IPS-20b (cell line): ENCODE data around the gene TFF3.

Source experiments
- H3K27ac ChIP-seq: one replicate; pipeline ENCODE4 v1.5.1; 2013; ENCODE audit warnings: low read length
- H3K27me3 ChIP-seq: 2 replicates; pipeline ENCODE4 v1.6.1; 2013; ENCODE audit warnings: mild to moderate bottlenecking, low read length, inconsistent platforms; ENCODE audit not compliant: insufficient read depth
- H3K36me3 ChIP-seq: 2 replicates; pipeline ENCODE4 v1.6.1; 2013; ENCODE audit warnings: low read depth, mild to moderate bottlenecking, inconsistent platforms, low read length, moderate library complexity; ENCODE audit not compliant: insufficient read depth
- H3K4me1 ChIP-seq: 2 replicates; pipeline ENCODE4 v1.6.1; 2013; ENCODE audit warnings: mild to moderate bottlenecking, control low read depth, inconsistent platforms, low read length, moderate library complexity; ENCODE audit not compliant: insufficient read depth
- H3K4me3 ChIP-seq: 2 replicates; pipeline ENCODE4 v1.5.1; 2013; ENCODE audit warnings: mild to moderate bottlenecking, low read length, inconsistent platforms
- H3K9ac ChIP-seq: 2 replicates; pipeline ENCODE4 v1.6.1; 2013; ENCODE audit warnings: low read depth, mild to moderate bottlenecking, inconsistent platforms, low read length, moderate library complexity
- H3K9me3 ChIP-seq: 2 replicates; pipeline ENCODE4 v1.6.1; 2013; ENCODE audit warnings: mild to moderate bottlenecking, low read depth, low read length, inconsistent platforms; ENCODE audit not compliant: insufficient read depth

TFF3 gene

GRCh38 chr21:42317341-42317741, 2.1 kb upstream of the TFF3 start:
- no peaks in the 10 kb centered on the region for H3K36me3 ChIP-seq
- no peak overlapping the region for H3K9ac ChIP-seq
- no peak overlapping the region for H3K4me3 ChIP-seq
- no peaks in the 10 kb centered on the region for H3K27me3 ChIP-seq
- peaks cover 6% of the 10 kb centered on the region for H3K4me1 ChIP-seq
- H3K9me3 ChIP-seq: no peaks in the 10 kb centered on the region
- no peak overlapping the region for H3K27ac ChIP-seq

DNA sequence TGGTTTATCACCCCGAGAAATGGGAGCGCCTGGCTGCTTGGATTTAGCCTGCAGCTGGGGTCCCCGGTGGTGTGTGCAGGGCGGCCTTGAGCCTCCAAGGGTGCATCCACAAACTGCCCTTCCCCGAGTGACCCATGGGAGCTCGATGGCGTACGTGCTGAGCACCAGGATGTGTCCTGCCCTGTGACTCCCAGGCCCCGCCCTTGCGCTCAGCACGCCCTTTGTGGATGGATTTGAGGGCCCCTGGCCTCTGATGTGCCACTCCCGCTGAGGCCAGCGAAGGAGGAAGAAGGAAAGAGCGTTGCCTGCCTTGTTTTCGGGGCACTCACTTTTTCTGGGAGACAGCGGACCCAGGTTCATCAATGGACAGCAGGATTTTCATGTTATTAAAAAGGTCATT, 1.7 kb upstream of the TFF3 start:
- Histone ChIP-seq H3K9ac (no peak overlapping the region), H3K36me3 (no peaks in the 10 kb centered on the region), H3K27ac (no peak overlapping the region), H3K27me3 (no peaks in the 10 kb centered on the region; the same call in 1 of the 2 replicates), H3K4me1 (peaks cover 6% of the 10 kb centered on the region), H3K9me3 (no peaks in the 10 kb centered on the region), H3K4me3 (no peak overlapping the region)

GRCh38 chr21:42314616-42315295, 453 bp downstream of the TFF3 start:
- Histone ChIP-seq H3K9me3 (no peaks in the 10 kb centered on the region), H3K27ac (no peak overlapping the region), H3K4me3 (no peak overlapping the region), H3K4me1 (peaks cover 6% of the 10 kb centered on the region), H3K9ac (no peak overlapping the region), H3K27me3 (peaks cover 12% of the 10 kb centered on the region), H3K36me3 (no peaks in the 10 kb centered on the region)

DNA sequence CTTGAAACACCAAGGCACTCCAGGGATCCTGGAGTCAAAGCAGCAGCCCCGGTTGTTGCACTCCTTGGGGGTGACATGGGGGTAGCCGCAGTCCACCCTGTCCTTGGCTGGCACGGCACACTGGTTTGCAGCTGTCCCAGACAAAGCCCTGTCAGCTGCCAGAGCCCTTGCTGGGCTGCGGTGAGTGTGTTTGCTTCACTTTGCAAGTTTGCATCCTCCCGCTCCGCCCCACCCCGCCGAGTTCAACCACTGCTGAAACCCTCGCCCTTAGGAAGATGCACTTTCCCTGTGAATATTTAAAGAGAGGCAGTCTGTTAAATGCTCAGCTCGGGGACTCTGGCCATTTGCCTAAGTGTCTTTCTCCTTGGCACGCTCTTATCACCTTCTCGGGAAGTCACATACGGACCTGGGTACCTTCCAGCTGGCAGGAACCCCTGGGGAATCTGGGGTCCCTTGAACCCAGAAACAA, 1.7 kb downstream of the TFF3 start:
- Histone ChIP-seq H3K9ac (no peak overlapping the region; the same call in 1 of the 2 replicates), H3K9me3 (no peaks in the 10 kb centered on the region), H3K4me1 (peaks cover 6% of the 10 kb centered on the region), H3K27me3 (peaks cover 12% of the 10 kb centered on the region), H3K4me3 (no peak overlapping the region), H3K36me3 (no peaks in the 10 kb centered on the region), H3K27ac (no peak overlapping the region)

GRCh38 chr21:42312626-42313104, 2.5 kb downstream of the TFF3 start:
- H3K27ac ChIP-seq: no peak overlapping the region
- H3K4me3 ChIP-seq: no peak overlapping the region
- H3K36me3 ChIP-seq: no peaks in the 10 kb centered on the region
- no peaks in the 10 kb centered on the region for H3K9me3 ChIP-seq
- peaks cover 4% of the 10 kb centered on the region for H3K4me1 ChIP-seq
- H3K27me3 ChIP-seq: peaks cover 12% of the 10 kb centered on the region
- H3K9ac ChIP-seq: no peak overlapping the region

GRCh38 chr21:42311816-42312625, 3.2 kb downstream of the TFF3 start:
- H3K27me3 ChIP-seq: peaks cover 12% of the 10 kb centered on the region
- H3K4me1 ChIP-seq: peaks cover 3% of the 10 kb centered on the region; the same call in 1 of the 2 replicates
- H3K27ac ChIP-seq: no peak overlapping the region
- H3K4me3 ChIP-seq: no peak overlapping the region
- no peaks in the 10 kb centered on the region for H3K9me3 ChIP-seq
- no peak overlapping the region for H3K9ac ChIP-seq
- no peaks in the 10 kb centered on the region for H3K36me3 ChIP-seq

DNA sequence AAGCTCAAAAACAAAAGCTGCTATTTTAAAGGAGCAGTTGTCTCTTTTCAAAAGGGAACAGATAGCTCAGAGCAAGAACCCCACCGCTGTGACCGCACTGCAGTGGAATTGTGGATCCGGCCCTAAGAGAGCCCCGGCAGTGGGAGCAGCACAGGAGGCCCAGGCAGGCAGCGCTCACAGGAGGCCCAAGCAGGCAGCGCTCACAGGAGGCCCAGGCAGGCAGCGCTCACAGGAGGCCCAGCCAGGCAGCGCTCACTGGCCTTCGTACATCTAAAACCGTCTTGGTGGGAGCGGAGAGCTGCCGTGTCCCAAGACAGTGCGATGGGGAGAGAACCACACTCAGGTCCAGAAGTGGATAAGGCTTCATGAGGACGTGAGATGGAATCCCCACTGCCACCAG, 4.0 kb downstream of the TFF3 start:
- Histone ChIP-seq H3K9me3 (no peaks in the 10 kb centered on the region), H3K27me3 (peaks cover 12% of the 10 kb centered on the region), H3K4me3 (no peak overlapping the region), H3K36me3 (no peaks in the 10 kb centered on the region), H3K9ac (no peak overlapping the region), H3K27ac (no peak overlapping the region), H3K4me1 (peaks cover 3% of the 10 kb centered on the region; the same call in 1 of the 2 replicates)

GRCh38 chr21:42310411-42311001, 4.7 kb downstream of the TFF3 start:
- Histone ChIP-seq H3K9me3 (no peaks in the 10 kb centered on the region), H3K4me1 (peaks cover 3% of the 10 kb centered on the region; the same call in 1 of the 2 replicates), H3K4me3 (no peak overlapping the region), H3K36me3 (no peaks in the 10 kb centered on the region), H3K9ac (no peak overlapping the region), H3K27me3 (peaks cover 12% of the 10 kb centered on the region), H3K27ac (no peak overlapping the region)

GRCh38 chr21:42309753-42310213, 5.4 kb downstream of the TFF3 start:
- no peak overlapping the region for H3K27ac ChIP-seq
- peaks cover 12% of the 10 kb centered on the region for H3K27me3 ChIP-seq
- peaks cover 3% of the 10 kb centered on the region; the same call in 1 of the 2 replicates for H3K4me1 ChIP-seq
- peak overlapping the region; percentile 58; the same call in 1 of the 2 replicates for H3K4me3 ChIP-seq
- no peaks in the 10 kb centered on the region for H3K9me3 ChIP-seq
- H3K36me3 ChIP-seq: no peaks in the 10 kb centered on the region
- H3K9ac ChIP-seq: no peak overlapping the region

DNA sequence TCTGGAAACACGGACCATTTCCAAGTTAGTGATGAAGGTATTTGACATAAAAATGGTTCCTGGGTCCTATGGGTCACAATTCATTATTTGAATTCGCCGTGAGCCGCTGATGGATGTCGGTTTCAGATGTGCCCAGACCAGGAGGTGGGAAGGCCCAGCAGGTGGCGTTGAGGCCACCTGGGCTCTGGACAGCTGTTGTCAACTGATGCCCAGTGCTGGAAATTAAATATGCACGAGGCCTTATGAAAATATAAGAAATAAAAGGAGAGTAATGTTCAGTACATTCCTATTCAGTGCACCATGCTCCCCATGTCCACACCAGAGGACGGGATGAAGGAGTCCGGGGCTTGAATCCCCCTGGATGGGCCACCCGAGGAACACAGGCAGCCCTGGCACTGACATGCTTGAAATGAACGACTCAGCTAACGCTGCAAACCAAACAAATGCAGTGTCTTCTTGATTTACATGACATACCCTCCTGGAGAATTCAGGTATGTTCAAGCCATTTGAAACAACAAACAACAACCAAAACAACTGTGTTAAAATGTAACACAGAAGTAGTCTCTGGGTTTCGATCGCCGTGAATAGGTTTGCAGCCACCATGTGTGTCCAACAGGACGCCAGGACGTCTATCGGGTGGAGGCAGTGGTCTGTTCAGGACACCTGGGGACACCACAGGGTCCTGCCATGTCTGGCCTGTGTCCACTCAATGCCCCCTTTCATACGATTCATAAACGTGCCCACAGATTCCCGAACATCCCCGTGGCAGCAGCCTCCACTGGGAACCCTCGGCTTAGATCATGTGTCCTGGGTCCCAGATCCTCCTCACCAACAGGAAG, 6.1 kb downstream of the TFF3 start:
- Histone ChIP-seq H3K27me3 (peaks cover 12% of the 10 kb centered on the region), H3K9ac (no peak overlapping the region), H3K27ac (no peak overlapping the region), H3K36me3 (no peaks in the 10 kb centered on the region), H3K4me1 (peaks cover 3% of the 10 kb centered on the region; the same call in 1 of the 2 replicates), H3K9me3 (no peaks in the 10 kb centered on the region), H3K4me3 (no peak overlapping the region)
